GM19468 (cell line): ENCODE results near the gene PMF1.

Experiments used
- ATAC-seq: cut with Tn5 transposase; IDR thresholded peaks from one replicate; pipeline ENCODE4 v1.9.1; 2021; ENCODE audit warnings: mild to moderate bottlenecking, moderate library complexity, moderate number of reproducible peaks; ENCODE audit not compliant: unreplicated experiment; ENCODE audit errors: extremely low read depth

The PMF1 gene

DNA sequence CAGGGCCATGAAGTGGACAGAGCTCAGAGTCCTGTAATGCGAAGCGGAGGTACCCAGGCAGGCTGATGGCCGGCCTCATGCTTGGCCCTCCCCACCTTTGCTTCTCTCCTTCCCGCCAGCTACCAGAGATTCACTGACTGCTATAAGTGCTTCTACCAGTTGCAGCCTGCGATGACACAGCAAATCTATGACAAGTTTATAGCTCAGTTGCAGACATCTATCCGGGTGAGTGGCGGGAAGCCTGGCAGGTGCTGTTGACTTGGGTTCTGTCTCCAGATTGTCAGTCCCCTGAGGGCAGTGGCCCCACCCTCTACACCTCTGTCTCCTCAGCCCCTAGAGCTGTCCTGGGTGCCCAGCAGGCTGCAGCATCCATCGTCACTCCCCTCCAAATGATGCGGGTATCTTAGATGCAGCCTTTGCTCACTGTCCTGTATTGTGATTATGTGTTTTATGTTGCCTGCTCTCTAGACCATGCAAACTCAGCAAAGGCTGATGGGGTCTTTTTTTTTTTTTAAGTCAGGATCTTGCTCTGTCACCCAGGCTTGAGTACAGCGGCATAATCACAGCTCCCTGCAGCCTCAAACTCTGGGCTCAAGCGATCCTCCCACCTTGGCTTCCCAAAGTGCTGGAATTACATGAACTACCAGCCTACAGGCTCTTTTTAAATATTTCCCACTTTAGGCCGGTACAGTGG, 19.5 kb downstream of the PMF1 start:
- no peak for ATAC-seq

- ATAC-seq = no peak
Measured at GRCh38 chr1:156233426-156234127, 20.8 kb downstream of the PMF1 start.

DNA sequence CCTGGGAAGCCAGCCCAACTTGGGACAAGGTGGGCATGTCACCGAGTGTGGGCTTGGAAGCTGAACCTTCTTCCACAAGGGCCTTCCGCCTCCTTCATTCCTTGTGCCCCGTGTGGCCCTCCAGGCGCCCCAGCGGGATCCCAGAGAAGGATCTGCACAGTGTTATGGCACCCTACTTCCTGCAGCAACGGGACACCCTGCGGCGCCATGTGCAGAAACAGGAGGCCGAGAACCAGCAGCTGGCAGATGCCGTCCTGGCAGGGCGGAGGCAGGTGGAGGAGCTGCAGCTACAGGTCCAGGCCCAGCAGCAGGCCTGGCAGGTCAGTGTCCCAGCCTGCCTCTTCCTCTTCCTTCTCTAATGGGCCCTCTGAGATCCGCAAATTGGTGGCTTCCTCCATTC, 23.4 kb downstream of the PMF1 start:
- no peak for ATAC-seq

- no peak for ATAC-seq
Measured at GRCh38 chr1:156238248-156238647, 25.4 kb downstream of the PMF1 start.

GRCh38 chr1:156241311-156241811, 28.6 kb downstream of the PMF1 start:
- no peak for ATAC-seq

DNA sequence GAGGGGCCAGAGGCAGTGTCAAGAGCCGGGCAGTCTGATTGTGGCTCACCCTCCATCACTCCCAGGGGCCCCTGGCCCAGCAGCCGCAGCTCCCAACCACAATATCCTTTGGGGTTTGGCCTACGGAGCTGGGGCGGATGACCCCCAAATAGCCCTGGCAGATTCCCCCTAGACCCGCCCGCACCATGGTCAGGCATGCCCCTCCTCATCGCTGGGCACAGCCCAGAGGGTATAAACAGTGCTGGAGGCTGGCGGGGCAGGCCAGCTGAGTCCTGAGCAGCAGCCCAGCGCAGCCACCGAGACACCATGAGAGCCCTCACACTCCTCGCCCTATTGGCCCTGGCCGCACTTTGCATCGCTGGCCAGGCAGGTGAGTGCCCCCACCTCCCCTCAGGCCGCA, 29.1 kb downstream of the PMF1 start, which contains the start of gene BGLAP:
TSS of gene BGLAP (plus strand) at position 259 of the 400 bp plus-strand sequence. CDS start at position 307, 48 bp downstream.
- no peak for ATAC-seq

GRCh38 chr1:156242738-156243137, 29.9 kb downstream of the PMF1 start:
- ATAC-seq = no peak

DNA sequence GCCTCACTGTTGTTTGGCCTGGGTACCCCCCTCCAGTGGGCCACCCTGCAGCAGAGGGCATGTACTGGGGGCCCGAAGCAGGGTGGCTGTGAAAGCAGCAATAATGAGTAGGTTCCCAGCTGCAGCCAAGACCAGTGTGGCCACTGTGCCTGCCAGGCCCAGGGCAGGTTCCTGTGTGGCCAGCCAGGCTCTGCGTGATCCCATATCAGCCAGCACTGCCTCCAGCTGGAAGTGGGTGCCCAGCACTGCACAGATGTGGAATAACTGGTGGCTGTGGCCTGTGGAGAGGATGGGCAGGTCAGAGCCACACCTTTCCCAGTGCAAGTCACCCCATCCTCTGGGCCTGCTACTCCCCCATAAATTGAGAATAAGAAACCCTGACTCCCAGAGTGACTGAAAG, 31.3 kb downstream of the PMF1 start:
- ATAC-seq = no peak

GRCh38 chr1:156244712-156245111, 31.9 kb downstream of the PMF1 start:
- ATAC-seq = no peak

- ATAC-seq = no peak
Measured at GRCh38 chr1:156245451-156246232, 32.8 kb downstream of the PMF1 start.

- ATAC-seq = no peak
Measured at GRCh38 chr1:156246241-156246780, 33.5 kb downstream of the PMF1 start.

DNA sequence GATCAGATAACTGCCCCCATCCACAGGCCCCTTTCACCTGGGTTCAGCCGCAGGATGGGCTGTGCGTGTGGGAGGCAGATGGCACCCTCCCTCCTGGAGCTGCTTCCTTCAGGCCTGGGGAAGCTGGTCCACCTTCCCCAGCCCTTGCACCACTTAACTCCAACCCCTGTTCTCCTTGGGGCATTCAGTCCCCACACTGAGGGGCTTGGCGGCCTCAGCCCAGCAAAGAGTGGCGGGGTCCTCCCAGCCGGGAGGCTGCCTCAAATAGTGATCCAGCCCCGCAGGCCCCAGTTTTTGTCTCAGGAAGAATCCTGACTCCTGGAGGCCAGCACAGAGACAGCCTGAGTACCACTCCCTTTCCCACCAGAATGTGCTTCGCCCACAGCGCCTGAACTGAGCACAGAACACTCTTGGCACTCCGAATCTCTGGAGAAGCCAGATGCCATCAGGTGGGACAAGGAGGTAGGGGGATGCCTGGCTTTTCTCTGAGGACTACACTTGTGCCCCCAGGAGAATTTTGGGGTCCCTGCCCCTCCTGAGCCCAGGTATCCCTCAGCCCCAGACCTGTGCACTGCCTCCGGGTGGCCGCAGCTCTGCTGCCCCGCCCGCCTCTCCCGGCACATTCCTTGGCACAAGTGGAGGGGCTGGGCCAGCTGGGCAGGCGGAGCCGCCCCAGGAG, 34.1 kb downstream of the PMF1 start:
- ATAC-seq = no peak

GRCh38 chr1:156247460-156248322, 34.9 kb downstream of the PMF1 start, which contains the start of gene PAQR6:
TSS of gene PAQR6 (minus strand) at chr1:156248056. CDS start at chr1:156246731, 1,325 bp downstream.
- ATAC-seq = no peak

DNA sequence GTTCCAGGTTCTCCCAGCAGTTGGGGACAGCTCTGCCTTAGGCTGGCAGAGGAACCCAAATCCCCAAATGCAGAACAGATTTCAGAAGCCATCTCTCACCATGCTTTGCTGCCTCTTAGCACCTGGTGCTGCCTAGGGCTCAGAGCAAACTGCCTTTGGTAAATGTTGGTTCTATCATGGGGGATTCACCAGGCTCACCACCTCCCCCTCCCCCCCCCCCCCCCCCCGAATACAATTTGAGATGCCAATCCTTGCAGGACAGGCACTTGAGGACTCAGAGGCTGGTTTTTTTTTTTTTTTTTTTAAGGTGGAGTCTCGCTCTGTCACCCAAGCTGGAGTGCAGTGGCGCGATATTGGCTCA, 35.5 kb downstream of the PMF1 start:
- no peak for ATAC-seq

GRCh38 chr1:156249593-156249992, 36.8 kb downstream of the PMF1 start:
- no peak for ATAC-seq

DNA sequence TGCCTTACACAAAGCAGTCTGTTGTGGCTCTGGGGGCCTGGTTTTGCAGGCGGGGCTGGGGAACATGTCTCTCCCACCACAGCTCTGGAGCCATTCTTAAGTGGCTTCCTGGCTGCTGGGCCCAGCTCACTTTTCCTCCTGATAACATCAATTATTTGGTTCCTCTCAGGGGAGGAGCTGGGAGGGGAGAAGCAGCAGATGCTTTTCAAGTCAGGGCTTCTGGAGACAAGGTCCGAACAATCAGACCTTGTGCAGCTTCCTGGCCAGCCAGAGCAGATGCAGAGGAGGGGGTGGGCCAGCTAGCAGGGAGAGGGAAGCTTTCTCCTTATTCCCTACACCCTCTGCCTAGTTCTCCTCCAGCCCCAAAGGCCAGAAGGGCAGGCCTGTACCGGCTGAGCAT, 38.7 kb downstream of the PMF1 start:
- no peak for ATAC-seq

- no peak for ATAC-seq
Measured at GRCh38 chr1:156253634-156254033, 40.8 kb downstream of the PMF1 start.

- no peak for ATAC-seq
Measured at GRCh38 chr1:156257711-156258110, 44.9 kb downstream of the PMF1 start.

DNA sequence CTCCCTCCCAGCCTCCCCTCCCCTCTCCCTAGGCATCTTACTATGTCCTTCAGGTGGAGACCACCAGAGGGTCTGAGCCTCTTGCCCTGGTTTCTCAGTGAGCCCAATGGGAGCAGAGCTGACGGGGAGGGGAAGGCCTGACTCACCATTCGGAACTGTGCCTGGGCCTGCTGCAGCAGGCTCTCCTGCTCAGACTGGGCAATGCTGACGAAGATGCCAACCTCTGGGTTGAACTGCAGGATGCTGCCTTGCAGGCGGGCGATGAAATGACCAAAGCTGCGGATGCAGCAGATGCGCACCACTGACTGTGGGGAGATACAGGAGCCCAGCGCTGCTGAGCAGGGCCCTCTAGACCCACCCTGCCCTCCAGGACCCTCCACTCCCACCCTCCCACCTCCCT, 46.1 kb downstream of the PMF1 start:
- no peak for ATAC-seq
